Sigmoid colon (tissue), 7 donors: ENCODE measurements around the gene PCSK2. TPM values are rescaled to one million over a fixed set of nuclear protein-coding genes. Genes with fewer than 3 reads are reported as not detected.

ENCODE experiments used
- DNase-seq: peaks from one replicate; pipeline ENCODE4 v3.0.0-alpha.2; 2019
- H3K27ac ChIP-seq, 4 donors: fragments of 200-600 bp; sonication (generic); one replicate each; pipeline ENCODE4 v1.5.1; 2016 to 2019; ENCODE audit warnings: mild to moderate bottlenecking in 1 of 4
- H3K27me3 ChIP-seq, 3 donors: fragments of 200-600 bp; sonication (generic); one replicate each; pipeline ENCODE4 v1.5.1; 2019; ENCODE audit warnings: mild to moderate bottlenecking in 1 of 3
- H3K36me3 ChIP-seq, 4 donors: fragments of 200-600 bp; sonication (generic); one replicate each; pipeline ENCODE4 v1.5.1; 2016 to 2019
- H3K4me1 ChIP-seq, 4 donors: fragments of 200-600 bp; sonication (generic); one replicate each; pipeline ENCODE4 v1.5.1; 2017 to 2019
- H3K4me3 ChIP-seq, 4 donors: fragments of 200-600 bp; sonication (generic); one replicate each; pipeline ENCODE4 v1.5.1; 2017 to 2019; ENCODE audit warnings: mild to moderate bottlenecking in 2 of 4, moderate library complexity in 1 of 4
- H3K9me3 ChIP-seq, 4 donors: fragments of 200-600 bp in 3 of 4; sonication (generic) in 3 of 4; one replicate each; pipeline versions ENCODE4 v1.5.1 to v1.6.1; 2013 to 2019
- CTCF ChIP-seq, 4 experiments: fragments of 450-650 bp in 3 of 4; fragments of 200-600 bp in 1 of 4; IDR thresholded peaks; one replicate each; pipeline ENCODE4 v1.5.1; 2016 to 2019; ENCODE audit warnings: antibody characterized with exemption in 4 of 4, mild to moderate bottlenecking in 3 of 4, moderate library complexity in 2 of 4
- EP300 ChIP-seq, 4 donors: sonication (generic); formaldehyde crosslinking; IDR thresholded peaks; one replicate each; pipeline ENCODE4 v1.6.1; 2017; ENCODE audit warnings: antibody characterized with exemption in 4 of 4
- POLR2A ChIP-seq, 2 donors: fragments of 450-650 bp; IDR thresholded peaks; one replicate each; pipeline ENCODE4 v1.6.1; 2016; ENCODE audit warnings: antibody characterized with exemption in 2 of 2, mild to moderate bottlenecking in 2 of 2, moderate library complexity in 2 of 2
- POLR2AphosphoS5 ChIP-seq, 4 donors: sonication (generic); formaldehyde crosslinking; IDR thresholded peaks; one replicate each; pipeline ENCODE4 v1.6.1; 2017; ENCODE audit warnings: antibody characterized with exemption in 4 of 4
- WGBS, 2 donors: extraction: QIAGEN DNeasy Blood & Tissue Kit; methylation state at CpG; one replicate each; pipeline ENCODE4 v1.1.7; 2013; 5-methylcytosine and 5-hydroxymethylcytosine counted together
- intact Hi-C: fragments of 100-400 bp; cut with DNase I; formaldehyde crosslinking; loops from one replicate; pipeline ENCODE4 v1.15.1; 2023
- polyA plus RNA-seq, 3 donors: library from polyadenylated mRNA; stranded (reverse); fragments of 200-250 nt; gene quantifications; one replicate each; pipeline ENCODE4 v1.2.3, GENCODE V29; 2013
- total RNA-seq, 4 donors: library from RNA; depleted of rRNA; stranded (reverse); fragments of >200 nt; gene quantifications; one replicate each; pipeline ENCODE4 v1.1.0, GENCODE V29; 2016
- donor health status: healthy with polysubstance abuse.
- donor health status: Bipolar disorder and iron deficiency.
- donor health status: healthy.

The PCSK2 gene
- total and polyA plus RNA-seq, 7 donors: 0.54 to 5.4 (median 2.4) TPM; not detected in 1

DNA sequence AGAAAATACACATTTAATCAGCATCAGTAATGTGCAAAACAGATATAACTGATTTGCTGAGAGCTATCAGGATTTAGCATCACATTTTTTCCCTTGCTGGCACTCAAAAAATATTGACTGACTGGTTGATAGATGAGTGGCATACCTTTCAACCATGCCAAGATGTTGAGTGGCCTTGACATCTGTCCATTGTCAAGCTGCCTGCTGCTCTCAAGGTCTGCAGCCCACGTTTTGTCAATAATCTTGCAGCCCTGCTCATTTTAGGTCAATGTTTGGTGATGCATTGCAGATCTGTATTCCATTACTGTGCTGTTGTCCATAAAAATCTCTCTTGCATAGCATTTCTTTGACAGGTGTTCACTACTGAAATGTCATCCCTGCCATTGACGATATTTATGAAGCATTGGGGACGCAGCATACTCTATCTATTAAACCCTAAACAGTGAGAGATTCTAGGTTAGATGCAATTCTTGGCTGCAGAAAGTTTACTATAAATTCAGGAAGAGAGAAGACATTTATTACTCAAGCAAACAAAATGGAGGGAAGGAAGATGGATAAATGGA lies 192.7 kb downstream of the PCSK2 start:
- no peaks in the 10 kb centered on the region for H3K36me3 ChIP-seq
- intact Hi-C loops: no loop called here
- H3K27ac ChIP-seq: no peak overlapping the region
- H3K27me3 ChIP-seq: no peaks in the 10 kb centered on the region
- peaks cover 0 to 3% (median 0%) of the 10 kb centered on the region in 4 donors for H3K9me3 ChIP-seq
- DNase-seq: no peak
- H3K4me1 ChIP-seq: no peaks in the 10 kb centered on the region
- H3K4me3 ChIP-seq: no peak overlapping the region
- WGBS, 2 donors: 33 to 43% methylated on average over 3 of the region's 3 CpGs
- TF ChIP-seq POLR2A (IDR thresholded peaks at IDR 0.05) (no peak), CTCF (IDR thresholded peaks at IDR 0.05) (no peak), POLR2AphosphoS5 (IDR thresholded peaks at IDR 0.05) (no peak), EP300 (IDR thresholded peaks at IDR 0.05) (no peak)

- H3K36me3 ChIP-seq: no peaks in the 10 kb centered on the region
- no peak overlapping the region for H3K27ac ChIP-seq
- WGBS, 2 donors: 74 to 93% methylated on average over 1 of the region's 1 CpG
- no peaks in the 10 kb centered on the region for H3K4me1 ChIP-seq
- intact Hi-C loops: no loop called here
- H3K27me3 ChIP-seq: no peaks in the 10 kb centered on the region
- DNase-seq: no peak
- no peaks in the 10 kb centered on the region for H3K9me3 ChIP-seq
- TF ChIP-seq CTCF (IDR thresholded peaks at IDR 0.05): no peak
- no peak for TF ChIP-seq POLR2AphosphoS5 (IDR thresholded peaks at IDR 0.05)
- no peak for TF ChIP-seq EP300 (IDR thresholded peaks at IDR 0.05)
- no peak overlapping the region for H3K4me3 ChIP-seq
These were observed 194.7 kb downstream of the PCSK2 start for GRCh38 chr20:17421493-17421892.

GRCh38 chr20:17423782-17424181 lies 196.9 kb downstream of the PCSK2 start:
- TF ChIP-seq POLR2AphosphoS5 (IDR thresholded peaks at IDR 0.05) (no peak), CTCF (IDR thresholded peaks at IDR 0.05) (no peak), POLR2A (IDR thresholded peaks at IDR 0.05) (no peak), EP300 (IDR thresholded peaks at IDR 0.05) (no peak)
- Histone ChIP-seq H3K9me3 (no peaks in the 10 kb centered on the region), H3K4me1 (no peaks in the 10 kb centered on the region), H3K27me3 (no peaks in the 10 kb centered on the region), H3K4me3 (no peak overlapping the region), H3K27ac (no peak overlapping the region), H3K36me3 (no peaks in the 10 kb centered on the region)
- intact Hi-C loops: no loop called here
- DNase-seq: no peak

DNA sequence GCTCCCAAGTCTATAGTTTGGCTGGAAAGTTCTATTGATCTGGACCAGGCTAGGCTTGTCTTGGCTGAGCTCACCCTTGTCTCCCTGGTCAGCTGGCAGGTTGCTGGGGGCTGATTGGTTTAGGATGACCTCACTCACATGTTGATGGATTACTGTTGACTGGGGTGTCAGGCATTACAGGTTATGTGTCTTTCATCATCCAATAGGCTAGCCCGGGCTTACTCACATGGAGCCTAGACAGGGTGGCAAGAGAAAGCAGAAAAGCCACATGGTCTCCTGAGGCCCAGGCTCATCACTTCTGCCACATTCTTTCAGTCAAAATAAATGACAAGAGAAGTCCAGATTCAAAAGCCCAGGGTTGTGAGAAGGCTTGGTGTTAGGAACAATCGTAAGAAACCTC lies 200.8 kb downstream of the PCSK2 start:
- Histone ChIP-seq H3K4me3 (no peak overlapping the region), H3K36me3 (no peaks in the 10 kb centered on the region), H3K4me1 (no peaks in the 10 kb centered on the region), H3K27ac (no peak overlapping the region), H3K9me3 (no peaks in the 10 kb centered on the region), H3K27me3 (peaks cover 0 to 6% (median 0%) of the 10 kb centered on the region in 3 donors)
- no peak for DNase-seq
- 89% methylated on average over 2 of the region's 2 CpGs for WGBS, 2 donors
- TF ChIP-seq POLR2A (IDR thresholded peaks at IDR 0.05) (no peak), POLR2AphosphoS5 (IDR thresholded peaks at IDR 0.05) (no peak), CTCF (IDR thresholded peaks at IDR 0.05) (no peak), EP300 (IDR thresholded peaks at IDR 0.05) (no peak)
- intact Hi-C loops: no loop called here
